Measurements from ENCODE around the gene LINGO1. TPM values are rescaled to one million over a fixed set of nuclear protein-coding genes. Genes with fewer than 3 reads are reported as not detected.

LINGO1 gene
- polyA plus RNA-seq, 3 donors, result 1.1 to 1.5 (median 1.2) TPM

- H3K27ac ChIP-seq (ENCODE audit: low read depth, low read length), result no peak overlapping the region
- WGBS, 3 donors, result 83 to 93% (median 90%) methylated on average over 5 of the region's 5 CpGs
Measured at GRCh38 chr15:77607894-77608261, 24.8 kb downstream of the LINGO1 start.

GRCh38 chr15:77607111-77607893, 25.4 kb downstream of the LINGO1 start:
- WGBS, 3 donors, result 66 to 88% (median 75%) methylated on average over 15 to 17 of the region's 17 CpGs

DNA sequence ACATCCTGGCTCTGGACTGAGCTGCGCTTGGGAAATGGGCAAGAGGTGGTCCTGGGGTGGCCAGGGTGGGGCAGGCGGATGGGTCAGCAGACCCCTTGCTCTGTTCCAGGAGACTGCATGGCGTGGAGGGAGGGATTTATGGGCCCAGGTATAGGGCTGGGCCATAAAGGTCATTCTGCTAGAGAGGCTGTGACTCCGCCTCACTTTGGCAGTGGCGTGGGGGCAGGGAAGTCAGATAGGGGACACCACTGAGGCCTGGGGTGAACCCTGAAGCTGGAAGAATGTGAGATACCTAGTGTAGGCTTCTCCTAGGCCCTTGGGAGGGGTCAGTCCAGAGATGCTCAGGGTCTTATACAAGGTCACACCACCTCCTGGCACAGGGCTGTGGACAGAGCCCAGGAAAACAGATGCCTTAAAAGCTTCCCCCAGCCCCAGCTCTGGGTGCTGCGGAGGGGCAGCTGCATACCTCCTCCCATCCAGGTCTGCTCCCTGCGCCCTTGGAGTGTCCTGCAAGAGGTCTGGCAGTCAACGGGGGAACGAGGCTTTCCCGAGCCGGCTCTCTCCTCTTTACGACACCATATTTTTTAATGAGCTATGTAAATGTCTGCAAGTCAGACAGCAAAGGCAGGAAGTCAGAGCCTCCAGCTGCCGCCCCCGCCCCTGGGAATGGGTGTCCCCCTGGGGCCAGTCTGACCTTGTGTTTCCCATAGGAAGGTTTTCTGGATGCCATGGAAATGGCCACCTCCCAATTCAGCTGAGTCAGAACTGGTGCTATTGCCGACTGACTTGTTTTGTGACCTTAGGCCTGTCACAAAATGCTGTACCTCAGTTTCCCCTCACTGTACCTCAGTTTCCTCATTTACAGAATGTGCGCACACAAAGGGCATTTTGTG, 26.3 kb downstream of the LINGO1 start:
- 70 to 77% (median 74%) methylated on average over 16 of the region's 16 CpGs for WGBS, 3 donors
- no peak overlapping the region for H3K27ac ChIP-seq (ENCODE audit: low read depth, low read length)

More at GRCh38 chr15:77607111-77607893, 25.4 kb downstream of the LINGO1 start:
- no peak overlapping the region for H3K27ac ChIP-seq (ENCODE audit: low read depth, low read length)

- WGBS, 3 donors, result 50 to 87% (median 86%) methylated on average over 6 of the region's 6 CpGs
- H3K27ac ChIP-seq (ENCODE audit: low read depth, low read length), result no peak overlapping the region
Measured at GRCh38 chr15:77605547-77605946, 27.2 kb downstream of the LINGO1 start.

GRCh38 chr15:77604973-77605372, 27.7 kb downstream of the LINGO1 start:
- H3K27ac ChIP-seq (ENCODE audit: low read depth, low read length), result no peak overlapping the region
- 43 to 69% (median 47%) methylated on average over 2 of the region's 2 CpGs for WGBS, 3 donors

- H3K27ac ChIP-seq (ENCODE audit: low read depth, low read length), result no peak overlapping the region
- WGBS, 3 donors, result 78 to 85% (median 79%) methylated on average over 14 of the region's 14 CpGs
Measured at GRCh38 chr15:77603611-77604336, 28.9 kb downstream of the LINGO1 start.

- H3K27ac ChIP-seq (ENCODE audit: low read depth, low read length), result no peak overlapping the region
- WGBS, 3 donors, result 98 to 100% (median 100%) methylated on average over 1 of the region's 1 CpG
Measured at GRCh38 chr15:77602800-77603199, 29.9 kb downstream of the LINGO1 start.

GRCh38 chr15:77599899-77600298, 32.8 kb downstream of the LINGO1 start:
- WGBS, 3 donors, result 80 to 81% (median 80%) methylated on average over 5 of the region's 5 CpGs
- H3K27ac ChIP-seq (ENCODE audit: low read depth, low read length), result no peak overlapping the region

DNA sequence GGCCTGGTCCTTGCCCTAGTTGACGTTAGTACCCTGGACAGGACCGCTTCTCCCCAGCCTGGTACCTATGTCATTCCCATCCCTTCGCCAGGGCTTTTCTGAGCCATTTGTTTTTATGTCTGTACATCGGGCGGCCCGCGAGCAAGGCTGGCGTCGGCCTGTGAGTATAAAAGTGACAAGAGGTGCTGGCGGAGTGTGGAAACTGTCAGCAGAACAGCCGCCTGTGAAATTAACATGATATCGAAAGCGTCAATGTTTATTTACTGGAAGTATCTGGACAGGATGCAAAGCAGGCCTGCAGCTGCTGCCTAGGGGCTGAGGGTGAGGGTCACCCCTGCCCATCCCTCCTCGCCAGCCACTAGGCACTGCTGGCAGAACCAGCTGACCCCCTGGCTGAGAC, 33.4 kb downstream of the LINGO1 start:
- WGBS, 3 donors, result 88 to 93% (median 88%) methylated on average over 14 of the region's 14 CpGs
- no peak overlapping the region for H3K27ac ChIP-seq (ENCODE audit: low read depth, low read length)

GRCh38 chr15:77598644-77599043, 34.1 kb downstream of the LINGO1 start:
- H3K27ac ChIP-seq (ENCODE audit: low read depth, low read length), result no peak overlapping the region
- WGBS, 3 donors, result 86 to 91% (median 89%) methylated on average over 5 of the region's 5 CpGs

GRCh38 chr15:77597804-77598453, 34.8 kb downstream of the LINGO1 start:
- 85 to 88% (median 86%) methylated on average over 9 of the region's 9 CpGs for WGBS, 3 donors
- no peak overlapping the region for H3K27ac ChIP-seq (ENCODE audit: low read depth, low read length)

DNA sequence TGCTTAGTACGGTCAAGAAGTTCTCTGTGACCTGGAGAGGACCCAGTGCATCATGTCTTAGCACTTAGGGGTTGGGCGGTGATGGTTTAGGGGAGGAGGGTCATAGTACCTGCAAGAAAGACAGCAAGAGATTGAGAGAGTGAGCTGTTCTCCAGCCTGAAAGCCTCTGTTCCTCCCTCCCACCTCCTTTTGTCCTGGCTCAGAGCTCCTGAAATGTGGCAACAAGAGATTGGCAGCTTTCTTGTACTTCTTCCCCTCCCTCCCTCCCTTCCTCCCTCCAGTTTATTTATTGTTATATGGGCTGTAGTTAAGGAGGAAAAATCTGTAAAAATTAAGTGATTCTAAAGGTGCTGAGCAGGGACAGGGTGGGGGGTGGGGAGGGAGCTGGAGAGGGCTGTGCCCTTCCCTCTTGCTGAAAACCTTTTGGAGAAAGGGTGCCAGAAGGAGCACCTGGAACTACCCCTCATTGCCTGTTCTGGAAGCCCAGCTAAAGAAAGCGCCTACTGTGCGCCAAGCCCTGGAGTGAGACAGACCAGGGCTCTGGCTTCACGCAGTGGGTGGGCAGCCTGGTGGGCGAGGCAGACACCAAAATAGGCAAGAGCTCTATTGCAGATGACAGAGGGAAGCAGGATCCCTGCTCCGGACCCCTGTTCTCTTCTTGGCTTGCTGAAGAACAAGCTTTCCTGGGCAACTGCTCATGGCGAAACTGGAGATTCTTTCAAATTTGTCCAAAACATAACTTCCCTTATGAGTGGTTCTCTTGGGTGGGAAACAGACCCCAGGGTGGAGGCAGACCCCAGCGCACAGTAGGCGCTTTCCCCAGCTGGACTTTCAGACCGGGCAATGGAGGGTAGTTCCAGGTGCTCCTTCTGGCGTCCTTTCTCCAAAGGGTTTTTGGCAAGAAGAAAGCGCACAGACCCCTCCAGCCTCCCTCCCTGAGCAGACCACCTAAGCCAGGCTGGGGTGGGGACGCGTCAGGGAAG, 35.6 kb downstream of the LINGO1 start:
- WGBS, 3 donors, result 92 to 95% (median 94%) methylated on average over 15 of the region's 15 CpGs

GRCh38 chr15:77595231-77595630, 37.5 kb downstream of the LINGO1 start:
- WGBS, 3 donors, result 87 to 92% (median 89%) methylated on average over 5 of the region's 5 CpGs
- H3K27ac ChIP-seq (ENCODE audit: low read depth, low read length), result no peak overlapping the region

More for the DNA sequence above, 35.6 kb downstream of the LINGO1 start:
- H3K27ac ChIP-seq (ENCODE audit: low read depth, low read length), result no peak overlapping the region

DNA sequence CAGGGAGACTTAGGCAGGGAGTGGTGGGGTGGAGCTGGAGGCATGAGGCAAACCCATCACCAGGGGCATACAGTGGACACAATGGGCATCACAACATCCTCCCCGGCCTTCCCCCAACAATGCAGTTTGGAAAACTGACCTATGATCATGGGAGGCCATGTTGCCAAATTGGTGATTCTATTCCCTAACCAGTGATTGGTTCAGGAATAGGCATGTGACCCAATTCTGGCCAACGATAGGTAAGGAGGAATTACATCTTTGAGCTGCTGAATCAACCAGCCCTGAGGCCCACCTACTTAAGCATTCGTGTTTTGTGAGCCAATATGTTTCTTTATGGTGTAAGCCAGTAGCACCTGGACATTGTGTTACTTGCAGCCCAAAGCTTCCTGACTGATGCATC, 40.0 kb downstream of the LINGO1 start:
- H3K27ac ChIP-seq (ENCODE audit: low read depth, low read length), result no peak overlapping the region
- 58 to 65% (median 62%) methylated on average over 3 of the region's 3 CpGs for WGBS, 3 donors

DNA sequence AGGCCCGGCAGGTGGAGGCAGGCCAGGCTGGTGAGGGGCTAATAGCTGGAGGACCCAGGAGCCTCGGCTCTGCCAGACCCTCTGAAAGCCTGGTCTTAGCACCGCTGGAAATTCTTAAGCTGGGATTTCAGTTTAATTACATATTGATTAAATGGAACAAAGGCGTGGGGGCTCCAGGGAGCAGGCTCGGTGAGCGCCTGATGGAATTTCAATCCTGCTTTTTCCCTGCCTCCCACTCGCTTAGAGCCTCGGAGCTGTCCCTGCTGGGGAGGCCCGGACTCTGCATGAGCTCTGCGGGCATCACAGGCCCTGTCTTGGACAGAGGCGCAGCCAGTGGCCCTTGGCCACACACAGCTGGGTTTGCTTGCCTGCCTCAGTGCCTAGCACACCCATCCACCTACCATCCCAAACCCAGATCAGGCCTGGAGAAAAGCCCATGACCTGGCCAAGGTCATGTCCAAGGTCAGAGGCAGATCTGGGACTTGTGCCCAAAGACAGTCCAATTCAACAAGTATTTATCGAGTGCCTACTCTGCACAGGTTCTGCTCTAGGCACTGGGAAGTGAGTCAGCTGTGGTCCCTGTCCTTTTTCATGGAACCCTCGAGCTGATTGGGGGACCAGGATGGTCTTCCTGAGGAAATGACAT, 40.6 kb downstream of the LINGO1 start:
- H3K27ac ChIP-seq (ENCODE audit: low read depth, low read length), result no peak overlapping the region
- WGBS, 3 donors, result 48 to 83% (median 76%) methylated on average over 10 to 13 of the region's 13 CpGs

DNA sequence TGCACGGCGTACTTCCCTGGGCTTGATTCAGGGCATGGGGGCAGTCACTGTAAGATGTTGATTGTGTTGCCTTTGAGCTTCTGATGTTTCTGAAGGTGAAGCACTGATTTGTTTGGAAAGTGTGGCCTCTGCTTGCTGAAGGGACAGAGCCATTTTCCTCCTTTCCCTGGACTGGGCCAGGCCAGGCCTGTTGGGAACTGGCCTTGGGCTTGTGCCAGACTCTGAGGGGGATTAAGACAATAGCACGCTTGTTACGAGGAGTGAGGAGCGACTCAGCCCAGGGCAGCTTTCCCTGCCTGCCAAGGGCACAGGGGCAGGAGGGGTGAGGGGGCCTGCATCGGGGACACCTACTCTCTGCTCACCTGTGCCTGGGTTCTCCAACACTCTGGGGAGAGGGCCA, 42.9 kb downstream of the LINGO1 start:
- 48 to 73% (median 58%) methylated on average over 6 of the region's 6 CpGs for WGBS, 3 donors

GRCh38 chr15:77588126-77588525, 44.6 kb downstream of the LINGO1 start:
- no peak overlapping the region for H3K27ac ChIP-seq (ENCODE audit: low read depth, low read length)
- WGBS, 3 donors, result 92 to 93% (median 93%) methylated on average over 12 of the region's 12 CpGs

More for the DNA sequence above, 42.9 kb downstream of the LINGO1 start:
- no peak overlapping the region for H3K27ac ChIP-seq (ENCODE audit: low read depth, low read length)

Measured in adipose tissue (tissue), 3 donors.